Bronchial epithelial cell (primary cell): Measurements from ENCODE around the gene DYNLL2. TPM values are rescaled to one million over a fixed set of nuclear protein-coding genes. Genes with fewer than 3 reads are reported as not detected.

Source experiments
- DNase-seq: peaks from one replicate; pipeline ENCODE4 v3.0.0-alpha.2; 2010; ENCODE audit warnings: low read depth
- FAIRE-seq: peaks from 2 replicates; lab custom pipeline; 2011; peaks lifted over from hg19 to GRCh38; lab: Jason Lieb, UNC
- H3K27me3 ChIP-seq: 2 replicates; pipeline ENCODE4 v1.5.1; 2011; ENCODE audit warnings: low read length; ENCODE audit not compliant: control insufficient read depth, insufficient read depth
- H3K36me3 ChIP-seq: 2 replicates; pipeline ENCODE4 v1.5.1; 2011; ENCODE audit warnings: low read length; ENCODE audit not compliant: control insufficient read depth, insufficient read depth
- H3K4me3 ChIP-seq: 2 replicates; pipeline ENCODE4 v1.5.1; 2011; ENCODE audit warnings: mild to moderate bottlenecking, low read depth, low read length, control low read depth
- CTCF ChIP-seq: IDR thresholded peaks from 2 replicates; pipeline ENCODE4 v1.5.1; 2011; ENCODE audit warnings: mild to moderate bottlenecking, moderate library complexity, low read length, control low read depth, inconsistent platforms; ENCODE audit not compliant: insufficient read depth, severe bottlenecking
- total RNA-seq: library from RNA; depleted of rRNA; stranded (reverse); fragments of >200 nt; gene quantifications from 2 replicates; pipeline ENCODE4 v1.2.1, GENCODE V29; 2014

DYNLL2 gene
- total RNA-seq, 1 donor from 2014 or later, result 16.8 TPM

- TF ChIP-seq CTCF, result no peak
- Histone ChIP-seq H3K4me3 (no peak overlapping the region), H3K27me3 (no peaks in the 10 kb centered on the region), H3K36me3 (peaks cover 19% of the 10 kb centered on the region)
- no peak for DNase-seq
- no peak for FAIRE-seq
Measured at GRCh38 chr17:58086953-58087352, 3.7 kb downstream of the DYNLL2 start.

- peaks cover 22% of the 10 kb centered on the region for H3K36me3 ChIP-seq
- no peaks in the 10 kb centered on the region for H3K27me3 ChIP-seq
- no peak for TF ChIP-seq CTCF
- no peak for DNase-seq
- FAIRE-seq, result no peak
- H3K4me3 ChIP-seq, result no peak overlapping the region
Measured at GRCh38 chr17:58088624-58089023, 5.4 kb downstream of the DYNLL2 start.

- FAIRE-seq (no peak), DNase-seq (no peak)
- H3K36me3 ChIP-seq, result peaks cover 22% of the 10 kb centered on the region
- H3K27me3 ChIP-seq, result no peaks in the 10 kb centered on the region
- no peak overlapping the region for H3K4me3 ChIP-seq
- no peak for TF ChIP-seq CTCF
Measured at GRCh38 chr17:58089111-58089510, 5.9 kb downstream of the DYNLL2 start.

- FAIRE-seq (no peak), DNase-seq (no peak)
- no peak overlapping the region for H3K4me3 ChIP-seq
- no peaks in the 10 kb centered on the region for H3K27me3 ChIP-seq
- TF ChIP-seq CTCF, result no peak
- H3K36me3 ChIP-seq, result peaks cover 21% of the 10 kb centered on the region
Measured at GRCh38 chr17:58091024-58091567, 7.9 kb downstream of the DYNLL2 start.

- H3K4me3 ChIP-seq, result no peak overlapping the region
- H3K36me3 ChIP-seq, result peaks cover 16% of the 10 kb centered on the region
- no peak for FAIRE-seq
- TF ChIP-seq CTCF, result no peak
- H3K27me3 ChIP-seq, result no peaks in the 10 kb centered on the region
- no peak for DNase-seq
Measured at GRCh38 chr17:58092101-58092796, 9.0 kb downstream of the DYNLL2 start.

GRCh38 chr17:58092797-58093385 lies 9.7 kb downstream of the DYNLL2 start:
- DNase-seq (peak; percentile 59), FAIRE-seq (no peak)
- Histone ChIP-seq H3K27me3 (no peaks in the 10 kb centered on the region), H3K4me3 (no peak overlapping the region), H3K36me3 (peaks cover 16% of the 10 kb centered on the region)
- TF ChIP-seq CTCF, result no peak
